ENCODE measurements around the gene HORMAD2. TPM values are rescaled to one million over a fixed set of nuclear protein-coding genes. Genes with fewer than 3 reads are reported as not detected.
A peak's percentile ranks its signal among the peaks of the same experiment; 100 is the strongest.

Gene HORMAD2
- total RNA-seq, 2 donors from 2014 or later = not detected

- Histone ChIP-seq H3K4me1 (ENCODE audit: control insufficient read depth in 1 of 2, low read depth in 2 of 2) (peaks cover 6 to 19% of the 10 kb centered on the region in 2 donors), H3K9me3 (no peaks in the 10 kb centered on the region), H3K27me3 (replicated peaks; ENCODE audit: insufficient read depth) (no peaks in the 10 kb centered on the region), H3K36me3 (no peaks in the 10 kb centered on the region), H3K27ac (peak overlapping the region; percentile 32 to 83), H3K4me3 (peak overlapping the region; percentile 56)
- TF ChIP-seq, protein P1, sequence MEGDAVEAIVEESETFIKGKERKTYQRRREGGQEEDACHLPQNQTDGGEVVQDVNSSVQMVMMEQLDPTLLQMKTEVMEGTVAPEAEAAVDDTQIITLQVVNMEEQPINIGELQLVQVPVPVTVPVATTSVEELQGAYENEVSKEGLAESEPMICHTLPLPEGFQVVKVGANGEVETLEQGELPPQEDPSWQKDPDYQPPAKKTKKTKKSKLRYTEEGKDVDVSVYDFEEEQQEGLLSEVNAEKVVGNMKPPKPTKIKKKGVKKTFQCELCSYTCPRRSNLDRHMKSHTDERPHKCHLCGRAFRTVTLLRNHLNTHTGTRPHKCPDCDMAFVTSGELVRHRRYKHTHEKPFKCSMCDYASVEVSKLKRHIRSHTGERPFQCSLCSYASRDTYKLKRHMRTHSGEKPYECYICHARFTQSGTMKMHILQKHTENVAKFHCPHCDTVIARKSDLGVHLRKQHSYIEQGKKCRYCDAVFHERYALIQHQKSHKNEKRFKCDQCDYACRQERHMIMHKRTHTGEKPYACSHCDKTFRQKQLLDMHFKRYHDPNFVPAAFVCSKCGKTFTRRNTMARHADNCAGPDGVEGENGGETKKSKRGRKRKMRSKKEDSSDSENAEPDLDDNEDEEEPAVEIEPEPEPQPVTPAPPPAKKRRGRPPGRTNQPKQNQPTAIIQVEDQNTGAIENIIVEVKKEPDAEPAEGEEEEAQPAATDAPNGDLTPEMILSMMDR (IDR thresholded peaks at IDR 0.05) = no peak
- peak; percentile 56 for ATAC-seq (ENCODE audit: insufficient number of reproducible peaks, low FRiP score, low read depth)
- DNase-seq (ENCODE audit: low spot score) = peak; percentile 37
Observed at GRCh38 chr22:30217698-30218560, 137.7 kb downstream of the HORMAD2 start.

DNA sequence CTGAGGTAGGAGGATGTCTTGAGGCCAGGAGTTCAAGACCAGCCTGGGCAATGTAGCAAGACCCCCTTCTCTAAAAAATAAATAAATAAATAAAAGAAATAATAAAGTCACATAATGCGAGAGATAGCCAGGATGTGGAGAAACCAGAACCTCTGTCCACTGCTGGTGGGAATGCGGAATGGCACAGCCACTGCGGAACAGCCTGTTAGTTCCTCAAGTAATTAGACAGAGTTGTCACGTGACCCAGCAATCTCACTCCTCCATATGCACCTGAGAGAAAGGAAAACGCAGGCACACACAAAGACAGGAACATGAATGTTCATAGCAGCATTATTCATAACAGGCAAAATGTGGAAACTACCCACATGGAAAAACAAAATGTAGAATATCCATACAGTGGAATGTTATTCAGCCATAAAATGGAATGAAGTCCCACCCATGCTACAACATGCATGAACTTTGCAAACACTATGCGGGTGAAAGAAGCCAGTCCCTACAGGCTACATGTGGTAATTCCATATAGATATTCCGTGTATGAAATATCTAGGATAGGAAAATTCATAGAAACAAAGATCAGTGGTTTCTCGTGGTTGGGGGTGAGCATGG, 138.9 kb downstream of the HORMAD2 start:
- no peaks in the 10 kb centered on the region for H3K27me3 ChIP-seq (replicated peaks; ENCODE audit: insufficient read depth)
- DNase-seq (ENCODE audit: low spot score) = no peak
- no peak overlapping the region for H3K27ac ChIP-seq
- ATAC-seq (ENCODE audit: insufficient number of reproducible peaks, low FRiP score, low read depth) = no peak
- H3K4me3 ChIP-seq = no peak overlapping the region
- TF ChIP-seq, protein P1 (IDR thresholded peaks at IDR 0.05) = no peak
- H3K9me3 ChIP-seq = no peaks in the 10 kb centered on the region
- H3K4me1 ChIP-seq (ENCODE audit: control insufficient read depth in 1 of 2, low read depth in 2 of 2) = peaks cover 6 to 15% of the 10 kb centered on the region in 2 donors
- H3K36me3 ChIP-seq = no peaks in the 10 kb centered on the region

GRCh38 chr22:30219668-30220278, 139.5 kb downstream of the HORMAD2 start:
- Histone ChIP-seq H3K4me3 (no peak overlapping the region), H3K27ac (no peak overlapping the region), H3K27me3 (replicated peaks; ENCODE audit: insufficient read depth) (no peaks in the 10 kb centered on the region), H3K36me3 (no peaks in the 10 kb centered on the region), H3K9me3 (no peaks in the 10 kb centered on the region), H3K4me1 (ENCODE audit: control insufficient read depth in 1 of 2, low read depth in 2 of 2) (peaks cover 6 to 15% of the 10 kb centered on the region in 2 donors)
- DNase-seq (ENCODE audit: low spot score) (no peak), ATAC-seq (ENCODE audit: insufficient number of reproducible peaks, low FRiP score, low read depth) (no peak)
- TF ChIP-seq, protein P1 (IDR thresholded peaks at IDR 0.05) = no peak

GRCh38 chr22:30220338-30221012, 140.2 kb downstream of the HORMAD2 start:
- Histone ChIP-seq H3K27ac (no peak overlapping the region), H3K27me3 (replicated peaks; ENCODE audit: insufficient read depth) (no peaks in the 10 kb centered on the region), H3K36me3 (no peaks in the 10 kb centered on the region), H3K9me3 (no peaks in the 10 kb centered on the region), H3K4me3 (no peak overlapping the region), H3K4me1 (ENCODE audit: control insufficient read depth in 1 of 2, low read depth in 2 of 2) (peaks cover 6 to 15% of the 10 kb centered on the region in 2 donors)
- TF ChIP-seq, protein P1 (IDR thresholded peaks at IDR 0.05) = no peak
- no peak for DNase-seq (ENCODE audit: low spot score)
- ATAC-seq (ENCODE audit: insufficient number of reproducible peaks, low FRiP score, low read depth) = no peak

Measured in thoracic aorta (tissue), 2 donors.